ENCODE data around the gene TTC1.
"Not testable (repeated sequence)": the region's sequence is repeated elsewhere in the genome, so short reads cannot be mapped to it uniquely, and the experiment has no call there.

Gene TTC1

DNA sequence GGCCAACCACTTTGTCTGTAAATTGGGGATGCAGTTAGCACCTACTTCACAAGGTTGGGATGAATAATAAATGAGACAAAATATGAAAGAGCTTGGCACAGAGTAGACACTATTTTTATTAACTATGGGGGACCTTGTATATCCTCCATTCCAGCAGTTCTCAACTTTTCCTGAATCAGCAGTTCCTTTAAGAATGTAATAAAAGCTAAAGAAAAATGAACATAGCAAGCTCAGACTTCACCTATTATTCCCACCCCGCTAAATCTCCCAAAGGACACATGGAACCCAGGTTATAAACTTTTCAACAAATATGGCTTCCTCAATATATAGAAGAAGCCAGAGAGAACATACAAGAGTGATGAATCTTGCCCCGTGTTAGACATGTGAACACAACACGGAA, 32.0 kb upstream of the TTC1 start:
- no peak for DNase-seq
- no peak for TF ChIP-seq POLR2A (IDR thresholded peaks at IDR 0.05; ENCODE audit: low read length)
- no peak for TF ChIP-seq GATA1 (IDR thresholded peaks at IDR 0.05; ENCODE audit: low read depth, low read length)

DNA sequence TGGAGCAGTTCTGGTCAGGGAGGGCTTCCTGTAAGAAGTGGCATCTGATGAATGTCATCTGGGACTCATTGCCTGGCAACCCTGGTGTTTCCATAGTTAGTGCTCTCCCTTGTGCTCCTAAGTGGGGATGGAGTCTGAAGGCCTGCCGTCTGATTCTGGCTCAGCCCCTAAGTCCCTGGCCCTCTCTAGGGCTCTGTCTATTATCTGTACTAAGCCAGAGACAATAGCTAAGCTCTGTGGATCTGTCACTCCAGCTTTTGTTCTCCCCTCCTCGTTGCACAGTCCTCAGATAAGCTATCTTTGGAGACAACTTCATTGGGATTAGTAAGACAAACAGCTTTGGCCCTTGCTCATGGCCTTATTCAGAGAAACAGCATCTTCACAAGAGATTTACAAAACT, 30.6 kb upstream of the TTC1 start:
- no peak for DNase-seq
- TF ChIP-seq GATA1 (IDR thresholded peaks at IDR 0.05; ENCODE audit: low read depth, low read length) (no peak), POLR2A (IDR thresholded peaks at IDR 0.05; ENCODE audit: low read length) (no peak)

DNA sequence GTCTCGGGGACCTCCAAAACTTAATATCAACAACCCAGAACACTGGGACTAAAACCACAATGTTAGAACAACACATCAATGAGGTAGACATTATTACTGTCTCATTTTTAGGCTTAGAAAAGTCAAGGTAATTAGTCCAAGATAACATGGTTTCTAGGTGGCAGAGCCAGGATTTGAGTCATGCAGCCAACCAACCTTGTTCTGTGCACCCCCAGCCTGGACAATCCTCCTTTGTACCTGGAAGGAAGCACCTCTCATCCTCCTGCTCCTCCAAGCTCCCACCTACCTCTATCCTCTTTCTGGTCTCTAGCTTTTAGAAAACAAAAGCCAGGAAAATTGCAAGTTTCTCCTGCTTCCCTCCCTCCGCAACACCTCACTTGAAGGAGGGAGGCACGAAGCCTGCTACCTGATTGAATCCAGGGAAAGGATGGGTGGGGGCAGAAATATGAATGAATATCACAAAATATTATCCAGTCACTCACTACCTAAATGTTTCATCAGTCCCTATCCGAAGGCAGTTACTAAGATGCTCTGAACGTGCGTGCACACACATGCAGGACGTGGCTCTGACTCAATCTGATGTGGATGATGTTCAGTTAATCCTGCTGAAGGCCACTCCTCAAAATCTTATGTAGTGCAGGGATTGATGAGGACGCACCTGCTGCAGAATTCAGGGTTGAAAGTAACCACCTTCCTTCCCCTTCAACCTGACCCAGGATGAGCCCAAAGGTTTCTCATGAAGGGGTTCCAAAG, 26.3 kb upstream of the TTC1 start:
- no peak for DNase-seq
- TF ChIP-seq POLR2A (IDR thresholded peaks at IDR 0.05; ENCODE audit: low read length) (no peak), GATA1 (IDR thresholded peaks at IDR 0.05; ENCODE audit: low read depth, low read length) (no peak)

DNA sequence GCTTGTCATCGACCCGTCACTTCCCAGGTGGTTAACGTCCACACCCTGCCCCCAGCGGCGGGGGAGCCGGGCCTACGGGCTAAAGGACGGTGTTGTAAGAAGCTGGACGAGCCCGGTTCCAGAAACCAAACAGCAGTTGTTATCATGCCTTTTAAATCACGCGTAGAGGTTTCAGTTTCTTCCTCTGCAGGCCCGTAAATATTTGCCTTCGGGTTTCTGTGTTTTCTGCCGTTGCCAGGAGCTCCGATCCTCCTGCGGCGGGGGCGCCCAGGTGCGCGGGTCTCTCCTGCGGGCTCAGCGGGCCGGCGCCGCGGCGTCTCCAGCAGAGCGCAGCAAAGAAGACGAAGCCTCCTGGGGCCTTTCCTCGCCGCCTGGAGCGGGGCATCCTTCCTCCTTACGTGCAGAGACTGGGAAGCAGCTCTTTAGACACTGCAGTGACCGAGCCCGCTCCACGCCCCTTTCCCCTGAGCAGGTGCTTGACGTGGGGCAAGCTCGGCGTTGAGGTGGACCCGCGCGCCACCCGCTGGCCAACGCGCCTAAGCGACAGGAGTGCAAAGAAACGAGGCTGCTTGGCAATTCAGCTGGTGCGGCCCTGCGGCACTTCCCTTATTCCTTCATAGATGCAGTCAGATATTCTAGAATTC, 21.8 kb upstream of the TTC1 start:
- TF ChIP-seq GATA1 (IDR thresholded peaks at IDR 0.05; ENCODE audit: low read depth, low read length) = no peak
- TF ChIP-seq POLR2A (IDR thresholded peaks at IDR 0.05; ENCODE audit: low read length) = no peak
- peak; percentile 41 to 59 for DNase-seq

DNA sequence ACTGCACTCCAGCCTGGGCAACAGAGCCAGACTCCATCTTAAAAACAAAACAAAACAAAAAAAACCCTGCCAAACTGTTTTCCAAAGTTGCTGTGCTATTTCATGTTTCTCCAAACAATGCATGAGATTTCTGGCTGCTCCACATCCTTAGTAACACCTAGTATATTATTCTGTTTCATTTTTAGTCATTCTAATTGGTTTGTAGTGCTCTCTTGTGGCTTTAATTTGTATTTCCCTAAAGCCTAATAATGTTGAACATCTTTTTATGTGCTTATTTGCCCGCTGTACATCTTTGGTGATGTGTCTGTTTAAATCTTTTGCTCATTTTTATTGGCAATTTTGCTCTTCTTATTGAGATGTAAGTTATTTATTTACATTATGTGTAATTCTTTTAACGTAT, 18.4 kb upstream of the TTC1 start:
- TF ChIP-seq GATA1 (IDR thresholded peaks at IDR 0.05; ENCODE audit: low read depth, low read length) = no peak
- TF ChIP-seq POLR2A (IDR thresholded peaks at IDR 0.05; ENCODE audit: low read length) = no peak
- no peak for DNase-seq

DNA sequence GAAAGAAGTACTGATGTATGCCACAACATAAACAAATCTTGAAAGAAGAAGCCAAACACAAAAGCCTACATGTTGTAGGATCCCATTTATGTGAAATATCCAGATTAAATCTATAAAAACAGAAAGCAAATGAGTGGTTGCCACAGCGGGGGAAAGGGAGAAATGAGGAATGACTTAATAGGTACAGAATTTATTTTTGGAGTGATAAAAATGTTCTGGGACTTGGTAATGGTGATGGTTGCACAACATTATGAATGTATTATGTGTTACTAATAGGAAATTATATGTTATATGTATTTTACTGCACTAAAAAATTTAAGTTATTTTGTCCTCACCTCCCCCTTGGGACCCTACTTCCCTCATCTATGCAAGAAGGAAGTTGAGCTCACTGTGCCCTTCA, 16.4 kb upstream of the TTC1 start:
- DNase-seq = no peak
- TF ChIP-seq POLR2A (IDR thresholded peaks at IDR 0.05; ENCODE audit: low read length) (no peak), GATA1 (IDR thresholded peaks at IDR 0.05; ENCODE audit: low read depth, low read length) (no peak)

DNA sequence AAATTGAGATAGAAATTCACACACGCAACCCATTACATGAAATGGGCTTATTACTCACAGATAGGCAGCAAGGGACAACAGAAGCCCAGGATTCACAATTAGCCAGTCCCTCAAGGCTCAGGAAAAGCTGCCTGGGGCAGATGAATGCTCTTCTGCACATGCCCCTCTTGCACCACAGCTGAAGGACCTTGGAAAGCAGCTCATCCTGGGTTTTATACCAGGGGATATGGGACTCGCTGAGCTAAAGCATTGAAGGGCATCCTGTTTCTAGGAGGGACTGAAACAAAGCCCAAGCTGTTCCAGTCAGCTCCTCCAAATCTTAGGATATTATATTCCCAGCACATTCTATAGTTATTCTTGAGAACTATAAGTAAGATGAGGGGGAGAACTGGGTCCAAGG, 15.7 kb upstream of the TTC1 start:
- no peak for TF ChIP-seq GATA1 (IDR thresholded peaks at IDR 0.05; ENCODE audit: low read depth, low read length)
- TF ChIP-seq POLR2A (IDR thresholded peaks at IDR 0.05; ENCODE audit: low read length) = no peak
- no peak for DNase-seq

DNA sequence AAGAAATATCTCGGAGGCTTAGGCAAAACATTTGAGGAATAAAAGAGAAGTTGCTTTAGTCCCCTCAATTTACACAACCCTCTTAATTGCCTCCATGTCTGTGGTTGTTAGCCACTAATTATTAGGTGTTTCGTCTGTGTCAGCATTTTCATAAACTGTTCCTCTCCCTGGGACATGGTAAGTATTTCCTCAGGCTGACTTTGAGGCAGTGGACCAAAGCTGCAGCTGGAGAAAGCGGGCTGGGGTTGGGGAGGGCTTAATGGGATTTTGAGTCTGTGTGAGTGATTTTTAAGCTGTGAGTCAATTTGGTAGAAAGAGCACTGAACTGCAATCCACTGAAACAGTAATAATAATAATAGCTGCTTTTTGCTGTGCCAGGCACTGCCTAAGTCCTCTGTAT, 13.0 kb upstream of the TTC1 start:
- no peak for TF ChIP-seq POLR2A (IDR thresholded peaks at IDR 0.05; ENCODE audit: low read length)
- no peak for TF ChIP-seq GATA1 (IDR thresholded peaks at IDR 0.05; ENCODE audit: low read depth, low read length)
- DNase-seq = no peak

DNA sequence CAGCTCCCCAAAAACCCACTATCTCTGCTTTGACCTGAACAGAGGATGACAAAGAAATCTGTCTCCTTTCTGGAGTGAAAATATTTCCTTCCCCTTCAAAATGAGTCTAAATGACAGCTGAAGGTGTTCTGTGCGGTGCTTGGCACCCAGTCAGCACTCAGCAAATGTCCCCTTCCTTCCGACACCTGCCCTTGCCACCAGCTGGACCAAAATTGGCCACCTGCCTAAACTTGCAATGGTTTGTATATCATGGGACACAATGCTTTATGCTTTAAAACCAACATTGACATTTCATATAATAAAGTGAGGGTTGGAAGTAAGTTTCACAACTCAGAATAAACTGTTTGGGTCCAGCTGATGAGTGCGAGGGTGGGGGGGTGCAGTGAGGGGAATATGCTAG, 7.5 kb upstream of the TTC1 start:
- no peak for TF ChIP-seq GATA1 (IDR thresholded peaks at IDR 0.05; ENCODE audit: low read depth, low read length)
- no peak for TF ChIP-seq POLR2A (IDR thresholded peaks at IDR 0.05; ENCODE audit: low read length)
- DNase-seq = no peak

DNA sequence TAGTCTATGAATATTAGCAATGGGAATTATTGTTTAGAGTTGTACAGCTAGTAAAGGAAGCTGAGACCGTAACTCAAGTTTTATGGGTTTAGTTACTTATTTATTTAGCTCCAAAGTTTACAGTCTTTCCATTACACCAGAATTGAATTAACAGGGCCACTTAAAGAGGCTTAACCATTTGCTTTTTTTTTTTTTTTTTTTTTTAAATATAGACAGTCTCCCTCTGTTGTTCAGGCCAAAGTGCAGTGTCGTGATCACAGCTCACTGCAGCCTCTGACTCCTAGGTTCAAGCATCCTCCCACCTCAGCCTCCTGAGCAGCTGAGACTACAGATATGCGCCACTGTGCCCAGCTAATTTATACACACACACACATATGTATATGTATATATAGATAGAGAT, 1.4 kb upstream of the TTC1 start:
- TF ChIP-seq POLR2A (IDR thresholded peaks at IDR 0.05; ENCODE audit: low read length) (no peak), GATA1 (IDR thresholded peaks at IDR 0.05; ENCODE audit: low read depth, low read length) (no peak)
- DNase-seq = no peak

DNA sequence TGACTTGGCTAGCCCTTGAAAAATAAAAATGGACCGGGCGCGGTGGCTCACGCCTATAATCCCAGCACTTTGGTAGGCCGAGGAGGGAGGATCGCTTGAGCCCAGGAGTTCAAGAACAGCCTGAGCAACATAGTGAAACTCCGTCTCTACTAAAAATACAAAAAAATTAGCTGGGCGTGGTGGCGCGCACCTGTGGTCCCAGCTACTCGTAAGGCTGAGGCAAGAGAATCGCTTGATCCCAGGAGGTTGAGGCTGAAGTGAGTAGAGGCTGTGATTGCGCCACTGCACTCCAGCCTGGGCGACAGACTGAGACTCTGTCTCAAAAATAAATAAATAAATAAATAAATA, 436 bp upstream of the TTC1 start:
- DNase-seq = not testable (repeated sequence)

DNA sequence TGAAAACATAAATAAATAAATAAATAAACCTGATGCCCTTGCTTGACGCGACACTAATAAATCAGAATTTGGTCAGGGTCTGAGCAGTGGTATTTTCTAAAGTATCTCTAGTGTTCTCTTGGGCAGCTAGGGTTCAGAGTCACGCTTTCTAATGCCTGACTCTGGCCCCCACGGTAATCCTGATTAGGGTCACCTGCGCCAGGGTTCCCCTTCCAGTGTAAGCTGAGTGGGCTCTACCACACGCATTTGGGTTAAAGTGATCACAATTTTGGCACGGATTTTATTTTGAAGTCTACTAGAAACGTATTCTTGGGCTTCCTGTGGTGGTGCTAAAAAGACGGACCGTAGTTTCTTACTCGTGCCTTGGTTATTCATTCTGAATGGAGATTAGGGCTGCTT, 651 bp downstream of the TTC1 start:
- no peak for DNase-seq
- no peak for TF ChIP-seq GATA1 (IDR thresholded peaks at IDR 0.05; ENCODE audit: low read depth, low read length)
- TF ChIP-seq POLR2A (IDR thresholded peaks at IDR 0.05; ENCODE audit: low read length) = no peak

DNA sequence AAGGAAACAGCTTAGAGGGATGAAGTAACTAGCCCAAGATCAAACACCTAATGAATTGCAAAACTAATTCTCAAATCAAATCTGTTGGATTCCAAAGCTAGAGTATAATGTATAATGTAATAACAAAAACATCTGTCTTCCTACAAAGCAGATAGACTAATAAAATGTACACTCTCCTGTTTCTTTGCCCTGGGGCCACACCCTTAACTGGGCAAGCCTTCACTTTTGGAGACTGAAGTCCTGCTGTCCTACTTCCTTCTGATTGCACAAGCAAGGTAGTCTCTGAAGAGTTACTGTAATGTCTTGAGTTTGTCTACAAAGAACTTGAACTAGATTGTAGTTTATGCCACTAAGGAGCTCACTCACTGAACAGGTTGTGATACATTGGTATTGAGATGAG, 2.5 kb downstream of the TTC1 start:
- peak in 1 of 2 experiments; percentile 5 for DNase-seq
- TF ChIP-seq POLR2A (IDR thresholded peaks at IDR 0.05; ENCODE audit: low read length) = no peak
- TF ChIP-seq GATA1 (IDR thresholded peaks at IDR 0.05; ENCODE audit: low read depth, low read length) = no peak

DNA sequence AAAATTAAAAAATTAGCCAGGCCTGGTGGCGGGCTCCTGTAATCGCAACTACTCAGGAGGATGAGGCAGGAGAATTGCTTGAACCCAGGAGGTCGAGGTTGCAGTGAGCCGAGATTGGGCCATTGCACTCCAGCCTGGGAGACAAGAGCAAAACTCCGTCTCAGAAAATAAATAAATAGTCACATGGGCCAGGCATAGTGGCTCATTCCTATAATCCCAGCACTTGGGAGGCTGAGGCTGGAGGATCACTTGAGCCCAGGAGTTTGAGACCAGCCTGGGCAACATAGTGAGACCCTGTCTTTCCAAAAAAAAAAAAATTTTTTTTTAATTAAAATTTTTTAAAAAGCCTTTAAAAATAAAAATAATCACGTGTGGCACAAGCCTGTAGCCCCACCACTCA, 5.3 kb downstream of the TTC1 start:
- DNase-seq = not testable (repeated sequence)

DNA sequence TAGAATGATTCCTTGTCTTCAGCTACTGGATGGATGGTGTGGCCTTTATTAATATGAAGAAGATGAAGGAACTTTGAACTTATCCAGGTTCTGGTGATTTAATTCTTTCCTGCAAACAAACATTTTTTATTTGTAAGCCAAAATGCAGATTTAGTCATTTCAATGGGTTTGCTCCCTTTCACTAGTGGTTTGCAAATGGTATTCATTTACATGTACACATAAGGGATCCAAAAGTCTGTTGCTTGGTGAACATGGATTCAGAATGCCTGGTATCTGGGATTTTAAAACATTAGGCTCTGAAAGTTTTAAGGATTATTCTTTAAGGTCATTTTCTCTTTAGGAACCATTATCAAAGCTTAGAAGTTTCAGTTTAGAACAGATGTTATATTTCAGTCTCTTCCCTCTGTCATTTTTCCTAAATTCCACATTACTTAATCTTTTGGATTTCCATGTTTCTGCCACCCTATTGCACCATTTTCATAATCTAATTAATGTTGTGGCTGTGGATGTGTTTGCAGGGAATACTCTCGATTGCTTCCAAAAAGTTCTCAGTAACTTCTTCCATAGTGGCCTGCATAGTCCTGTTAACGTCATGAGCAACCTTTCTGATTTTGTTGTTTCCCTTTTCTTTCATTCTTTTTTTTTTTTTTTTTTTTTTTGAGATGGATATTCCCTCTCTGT, 10.1 kb downstream of the TTC1 start:
- no peak for TF ChIP-seq POLR2A (IDR thresholded peaks at IDR 0.05; ENCODE audit: low read length)
- TF ChIP-seq GATA1 (IDR thresholded peaks at IDR 0.05; ENCODE audit: low read depth, low read length) = no peak
- DNase-seq = no peak
